HepG2 (cell line): Measurements from ENCODE around the gene WDR82. TPM values are rescaled to one million over a fixed set of nuclear protein-coding genes. Genes with fewer than 3 reads are reported as not detected.
A peak's percentile ranks its signal among the peaks of the same experiment; 100 is the strongest.

Experiments used
- ATAC-seq: fragments of 200-7000 bp; cut with Tn5 transposase; 3 replicates; pipeline ENCODE4 v1.9.1; 2020; ENCODE audit warnings: mild to moderate bottlenecking, moderate library complexity
- BruUV-seq: library from RNA; stranded (reverse); fragments of 400-500 nt; replicated peaks from 2 replicates; lab custom pipeline; 2021; lab: Mats Ljungman, UMichigan
- CTCF ChIA-PET: fragments of 300-600 bp; formaldehyde crosslinking; extraction: SDS; loops from one replicate; lab custom pipeline; 2021; ENCODE audit warnings: low total read pairs, inconsistent platforms, low intra/inter-chr PET ratio; lab: Yijun Ruan, JAX
- POLR2A ChIA-PET: fragments of 350-600 bp; sonication (Branson Sonifier 250); formaldehyde crosslinking; loops from one replicate; lab custom pipeline; 2020; ENCODE audit warnings: antibody characterized with exemption, inconsistent platforms; lab: Yijun Ruan, JAX
- DNase-seq: peaks from one replicate; pipeline ENCODE4 v3.0.0-alpha.2; 2015; ENCODE audit warnings: low spot score
- FAIRE-seq: peaks from 3 replicates; lab custom pipeline; 2011; peaks lifted over from hg19 to GRCh38; lab: Jason Lieb, UNC
- H2AFZ ChIP-seq: one replicate; pipeline ENCODE4 v1.6.1; 2011; ENCODE audit warnings: low read length, inconsistent platforms
- H3K27ac ChIP-seq: fragments of 300-600 bp; 3 replicates; pipeline ENCODE4 v1.8.0; 2011; ENCODE audit warnings: mixed run types, mild to moderate bottlenecking, mixed read lengths, low read length, inconsistent platforms; ENCODE audit not compliant: insufficient read depth; ENCODE audit errors: extremely low read length
- H3K27me3 ChIP-seq, 2 experiments: fragments of 200-600 bp in 1 of 2; 2 replicates in 1 of 2; 3 replicates in 1 of 2; pipeline versions ENCODE4 v1.6.0 to v1.8.0; 2011; ENCODE audit warnings: low read length in 2 of 2, mild to moderate bottlenecking in 2 of 2, moderate library complexity in 2 of 2, inconsistent platforms in 1 of 2; ENCODE audit not compliant: insufficient read depth in 2 of 2, control insufficient read depth in 1 of 2
- H3K36me3 ChIP-seq, 2 experiments: fragments of 200-600 bp in 1 of 2; replicated peaks in 1 of 2; 2 replicates in 1 of 2; 3 replicates in 1 of 2; pipeline versions ENCODE4 v1.5.1 to v1.8.0; 2011; ENCODE audit warnings: low read length in 2 of 2, inconsistent platforms in 1 of 2; ENCODE audit not compliant: insufficient read depth in 2 of 2, control insufficient read depth in 1 of 2
- H3K4me1 ChIP-seq: 2 replicates; pipeline ENCODE4 v1.5.1; 2012; ENCODE audit warnings: low read length, inconsistent platforms; ENCODE audit not compliant: insufficient read depth
- H3K4me2 ChIP-seq: 2 replicates; pipeline ENCODE4 v1.6.0; 2011; ENCODE audit warnings: low read depth, low read length, inconsistent platforms
- H3K4me3 ChIP-seq, 3 experiments: fragments of 200-600 bp in 1 of 3; sonication (generic), shearing (Covaris generic) in 1 of 3; replicated peaks in 1 of 3; 2 replicates each; pipeline ENCODE4 v1.5.1; 2011 to 2016; ENCODE audit warnings: low read length in 3 of 3, inconsistent platforms in 2 of 3, low read depth in 2 of 3, mild to moderate bottlenecking in 2 of 3, control low read depth in 1 of 3, mixed read lengths in 1 of 3; ENCODE audit not compliant: insufficient read depth in 1 of 3
- H3K79me2 ChIP-seq: one replicate; pipeline ENCODE4 v1.6.1; 2011; ENCODE audit warnings: low read length, inconsistent platforms; ENCODE audit not compliant: insufficient read depth
- H3K9ac ChIP-seq: 2 replicates; pipeline ENCODE4 v1.6.0; 2011; ENCODE audit warnings: mild to moderate bottlenecking, low read depth, low read length, inconsistent platforms; ENCODE audit not compliant: insufficient read depth
- H3K9me3 ChIP-seq: 2 replicates; pipeline ENCODE4 v1.5.1; 2012; ENCODE audit warnings: mild to moderate bottlenecking, low read length
- H4K20me1 ChIP-seq: 2 replicates; pipeline ENCODE4 v1.6.0; 2011; ENCODE audit warnings: inconsistent platforms, mild to moderate bottlenecking, low read length, moderate library complexity; ENCODE audit not compliant: insufficient read depth
- AGO1 ChIP-seq: fragments of 200-400 bp; formaldehyde crosslinking; IDR thresholded peaks from 2 replicates; pipeline ENCODE4 v1.6.1; 2017; ENCODE audit warnings: mild to moderate bottlenecking, low read depth, low read length, moderate library complexity; ENCODE audit not compliant: poor library complexity, severe bottlenecking
- HNRNPUL1 ChIP-seq: fragments of 200-400 bp; formaldehyde crosslinking; IDR thresholded peaks from 2 replicates; pipeline ENCODE4 v1.6.1; 2017; ENCODE audit warnings: low read depth, mild to moderate bottlenecking, low read length, moderate library complexity
- WGBS: methylation state at CpG from one replicate; pipeline ENCODE4 v1.1.6; 2017; ENCODE audit warnings: low lambda C conversion rate; 5-methylcytosine and 5-hydroxymethylcytosine counted together
- in situ Hi-C: cut with HindIII; loops from 2 replicates; pipeline ENCODE4 v1.10.0; 2017; ENCODE audit warnings: low pct_unique_long_range_greater_than_20kb; ENCODE audit not compliant: extremely low pct_ligation_motif_present
- intact Hi-C: fragments of 100-400 bp; cut with micrococcal nuclease; formaldehyde crosslinking; loops from one replicate; pipeline ENCODE4 v1.10.0; 2022; ENCODE audit not compliant: unreplicated experiment
- polyA plus RNA-seq, 8 experiments: library from polyadenylated mRNA; depleted of rRNA in 3 of 8; stranded (reverse) in 7 of 8; unstranded in 1 of 8; fragments of >200 nt; fragmentation: Illumina TruSeq in 4 of 8; extraction: Trizol in 4 of 8; gene quantifications; 2 replicates each; pipeline versions ENCODE4 v1.2.1 to v1.2.3, GENCODE V29; 2011 to 2016; ENCODE audit warnings: low read depth in 4 of 8, missing spikeins in 1 of 8, mixed read lengths in 1 of 8; ENCODE audit not compliant: insufficient read depth in 1 of 8
- total RNA-seq, 5 experiments: library from RNA; depleted of rRNA; stranded (reverse); fragments of >200 nt; fragmentation: Illumina TruSeq; extraction: Trizol; gene quantifications; 2 replicates each; pipeline ENCODE4 v1.2.3, GENCODE V29; 2016; ENCODE audit warnings: low read depth in 1 of 5
- TF ChIP-seq, protein P1 (sequence below): sonication (generic); formaldehyde crosslinking; IDR thresholded peaks from 2 replicates; pipeline ENCODE4 v1.8.1; 2023; ENCODE audit warnings: mild to moderate bottlenecking, inconsistent platforms, moderate library complexity, missing genetic modification reagents, borderline replicate concordance
- TF ChIP-seq, protein P2 (sequence below): IDR thresholded peaks from 2 replicates; pipeline ENCODE4 v1.6.1; 2016; ENCODE audit warnings: low read depth, borderline replicate concordance

The WDR82 gene
- total and polyA plus RNA-seq, 2 of the 13 experiments (the other 11 are each of a cell fraction or from before 2014, with no cell fraction given) = 39.1 to 59.5 TPM

DNA sequence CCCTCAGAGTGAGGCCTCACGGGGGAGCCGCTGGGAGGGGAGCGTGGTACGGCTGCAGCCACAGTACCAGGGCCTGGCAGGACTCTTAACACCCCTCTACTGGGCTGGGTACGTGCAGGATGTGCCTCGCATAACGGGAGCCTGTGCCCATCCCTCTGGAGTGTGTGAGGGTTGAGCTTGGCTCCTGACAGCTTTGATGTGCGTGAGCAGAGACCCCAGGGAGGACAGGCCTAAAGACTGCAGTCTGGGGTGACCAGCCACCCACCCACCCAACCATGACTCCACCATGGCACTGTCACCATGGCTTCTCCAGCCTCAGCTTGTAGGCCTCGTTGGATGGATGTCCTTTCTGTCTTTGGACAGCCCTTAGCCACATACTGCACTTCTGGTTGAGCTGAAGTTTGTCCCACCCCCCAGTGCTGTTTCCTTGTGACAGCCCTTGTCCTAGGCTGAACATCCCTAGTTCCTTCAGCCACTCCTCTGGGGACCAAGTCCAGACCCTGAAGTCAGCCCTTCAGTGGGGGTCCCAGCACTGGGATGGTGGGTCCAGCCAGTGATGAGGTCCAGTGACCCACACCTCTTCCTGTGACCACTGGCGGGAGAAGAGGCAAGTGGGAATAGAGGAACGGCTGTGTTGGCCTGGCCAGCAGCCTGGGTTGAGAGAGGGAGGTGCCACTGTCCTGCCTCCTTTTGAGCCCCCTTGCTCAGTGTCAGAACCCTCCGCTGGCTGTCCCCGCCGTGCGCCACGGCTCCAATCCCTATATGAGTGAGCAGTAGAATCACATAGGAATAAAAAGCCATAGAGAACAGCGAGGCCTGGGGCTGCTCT, 15.3 kb upstream of the WDR82 start:
- Histone ChIP-seq H2AFZ (no peak overlapping the region), H4K20me1 (peaks cover 34% of the 10 kb centered on the region), H3K36me3 (peaks cover 11 to 22% of the 10 kb centered on the region in 2 experiments; a peak in 4 of 5 replicates), H3K27me3 (no peaks in the 10 kb centered on the region; a peak in 1 of 5 replicates), H3K9ac (no peak overlapping the region), H3K9me3 (no peaks in the 10 kb centered on the region), H3K27ac (no peak overlapping the region), H3K79me2 (peaks cover 24% of the 10 kb centered on the region), H3K4me3 (no peak overlapping the region), H3K4me2 (no peak overlapping the region), H3K4me1 (peaks cover 48% of the 10 kb centered on the region)
- in situ Hi-C loops (loop anchor here (5.0 kb wide), 2 partner anchors 54 to 94 kb away; no protein-coding TSS in a partner anchor), intact Hi-C loops (loop anchor here (5.0 kb wide), 1 partner anchor 94 kb away; no protein-coding TSS in a partner anchor)
- WGBS = 96% methylated on average over 14 of the region's 17 CpGs
- no peak for ATAC-seq
- TF ChIP-seq AGO1 = peak; percentile 2
- TF ChIP-seq, protein P1, sequence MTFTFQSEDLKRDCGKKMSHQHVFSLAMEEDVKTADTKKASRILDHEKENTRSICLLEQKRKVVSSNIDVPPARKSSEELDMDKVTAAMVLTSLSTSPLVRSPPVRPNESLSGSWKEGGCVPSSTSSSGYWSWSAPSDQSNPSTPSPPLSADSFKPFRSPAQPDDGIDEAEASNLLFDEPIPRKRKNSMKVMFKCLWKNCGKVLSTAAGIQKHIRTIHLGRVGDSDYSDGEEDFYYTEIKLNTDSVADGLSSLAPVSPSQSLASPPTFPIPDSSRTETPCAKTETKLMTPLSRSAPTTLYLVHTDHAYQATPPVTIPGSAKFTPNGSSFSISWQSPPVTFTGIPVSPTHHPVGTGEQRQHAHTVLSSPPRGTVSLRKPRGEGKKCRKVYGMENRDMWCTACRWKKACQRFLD = no peak
- TF ChIP-seq, protein P2, sequence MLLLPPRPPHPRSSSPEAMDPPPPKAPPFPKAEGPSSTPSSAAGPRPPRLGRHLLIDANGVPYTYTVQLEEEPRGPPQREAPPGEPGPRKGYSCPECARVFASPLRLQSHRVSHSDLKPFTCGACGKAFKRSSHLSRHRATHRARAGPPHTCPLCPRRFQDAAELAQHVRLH (CRISPR knock-in tag) = no peak
- TF ChIP-seq HNRNPUL1 = no peak
- POLR2A ChIA-PET = interaction anchor here (1.4 to 2.4 kb wide), 2 partner anchors 46 to 55 kb away, joined by 5 read pairs; partner anchors contain the start of gene TWF2
- no peak for FAIRE-seq
- DNase-seq = no peak
- CTCF ChIA-PET = interaction anchor here (1.2 to 3.8 kb wide), 2 partner anchors 45 to 46 kb away, joined by 3 to 49 read pairs; no protein-coding TSS in a partner anchor
- BruUV-seq = no TSS peak
